GM12864 (cell line): ENCODE measurements around the gene DMGDH.
"Not testable (repeated sequence)": the region's sequence is repeated elsewhere in the genome, so short reads cannot be mapped to it uniquely, and the experiment has no call there.

Source experiments
- DNase-seq: peaks from one replicate; pipeline ENCODE4 v3.0.0-alpha.2; 2011; ENCODE audit warnings: low read depth
- H3K4me3 ChIP-seq: 2 replicates; pipeline ENCODE4 v1.5.1; 2011; ENCODE audit warnings: mild to moderate bottlenecking, low read depth, low read length, control low read depth
- CTCF ChIP-seq: IDR thresholded peaks from 2 replicates; pipeline ENCODE4 v1.5.1; 2011; ENCODE audit warnings: low read depth, mild to moderate bottlenecking, moderate library complexity, low read length, control low read depth, inconsistent platforms; ENCODE audit errors: missing control alignments

Gene DMGDH

GRCh38 chr5:78985725-78986223 lies 83.7 kb downstream of the DMGDH start:
- H3K4me3 ChIP-seq = peak overlapping the region; percentile 93
- peak; percentile 74 for DNase-seq
- no peak for TF ChIP-seq CTCF

- TF ChIP-seq CTCF = no peak
- peak within 1 kb of the TSS; percentile 93 for H3K4me3 ChIP-seq
- DNase-seq = no peak
Observed at GRCh38 chr5:78985116-78985724, 84.3 kb downstream of the DMGDH start, which contains the start of gene ARSB. TSS of gene ARSB (minus strand) at chr5:78985310. CDS start at chr5:78985248, 62 bp downstream.

GRCh38 chr5:78984439-78985115 lies 84.9 kb downstream of the DMGDH start:
- TF ChIP-seq CTCF = peak; percentile 12
- DNase-seq = no peak
- H3K4me3 ChIP-seq = peak overlapping the region; percentile 93

GRCh38 chr5:78983601-78984438 lies 85.7 kb downstream of the DMGDH start:
- peak overlapping the region; percentile 93 for H3K4me3 ChIP-seq
- no peak for DNase-seq
- no peak for TF ChIP-seq CTCF

GRCh38 chr5:78983194-78983593 lies 86.3 kb downstream of the DMGDH start:
- peak overlapping the region; percentile 93 for H3K4me3 ChIP-seq
- not testable (repeated sequence) for DNase-seq

- no peak for TF ChIP-seq CTCF
- DNase-seq = no peak
- no peak overlapping the region for H3K4me3 ChIP-seq
Observed at GRCh38 chr5:78979909-78980308, 89.6 kb downstream of the DMGDH start.

- no peak for TF ChIP-seq CTCF
- H3K4me3 ChIP-seq = no peak overlapping the region
Observed at GRCh38 chr5:78979117-78979742, 90.2 kb downstream of the DMGDH start.

More at GRCh38 chr5:78979117-78979742, 90.2 kb downstream of the DMGDH start:
- DNase-seq = no peak
